Colon (tissue), 2 donors: ENCODE measurements around the gene IFFO2.
A peak's percentile ranks its signal among the peaks of the same experiment; 100 is the strongest.

Experiments used
- FAIRE-seq: peaks from 2 replicates; lab custom pipeline; 2012; peaks lifted over from hg19 to GRCh38; lab: Jason Lieb, UNC
- donor health status: control.
- donor health status: control.

IFFO2 gene

GRCh38 chr1:18919197-18919905 is 37.1 kb downstream of the IFFO2 start:
- no peak for FAIRE-seq

DNA sequence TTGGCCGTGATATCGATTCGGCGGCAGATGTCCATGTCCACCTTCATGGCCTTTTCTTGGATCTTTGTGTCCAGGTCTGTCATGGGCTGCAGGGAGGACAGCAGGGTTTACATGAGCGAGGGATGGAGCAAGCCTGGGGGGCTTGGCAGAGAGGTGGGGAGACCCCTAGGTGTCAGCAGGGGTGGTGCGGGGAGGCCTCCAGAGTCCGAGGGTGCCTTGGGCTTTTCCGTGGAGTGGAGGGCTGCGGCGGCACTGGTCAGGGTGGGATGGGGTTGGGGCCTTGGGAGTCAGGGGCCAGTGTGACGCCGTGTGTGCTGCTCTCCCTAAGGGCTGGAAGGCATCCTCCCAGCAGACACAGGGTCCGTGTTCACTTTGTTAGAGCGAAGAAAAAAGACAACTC is 38.1 kb downstream of the IFFO2 start:
- FAIRE-seq: no peak

DNA sequence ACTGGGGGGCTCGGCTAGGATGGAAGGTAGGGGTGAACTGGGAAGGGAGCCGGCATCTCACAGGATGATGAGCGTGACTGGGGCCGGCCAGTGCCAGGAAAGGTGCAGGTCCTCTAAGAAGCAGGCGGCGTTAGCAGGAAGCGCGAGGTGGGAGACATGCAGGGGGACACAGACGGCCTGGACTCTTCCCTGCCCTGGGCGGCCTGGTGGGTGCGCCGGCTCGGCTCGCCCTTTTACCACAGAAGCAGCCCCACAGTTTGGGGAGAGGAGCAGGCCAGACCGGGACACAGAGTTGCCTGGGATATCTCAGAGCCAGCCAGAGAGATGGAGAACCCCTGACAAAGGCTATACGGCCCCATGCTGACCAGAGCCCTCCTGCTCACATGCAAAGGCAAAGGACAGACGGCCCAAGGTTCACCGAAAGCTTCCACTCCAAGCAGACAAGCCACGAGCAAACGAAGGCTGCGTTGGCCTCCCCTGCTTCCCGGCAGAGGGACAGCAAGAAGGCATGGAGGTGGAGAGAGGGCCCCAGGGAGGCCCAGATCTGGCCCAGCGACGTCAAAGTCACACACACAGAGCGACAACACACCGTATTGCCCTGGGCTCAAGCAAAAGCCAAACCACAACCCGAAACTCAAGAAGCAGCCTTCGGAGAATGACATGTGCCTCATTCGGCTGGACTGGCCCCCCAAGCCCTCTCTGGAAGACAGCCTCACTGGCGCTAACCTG is 39.2 kb downstream of the IFFO2 start:
- FAIRE-seq: no peak

GRCh38 chr1:18915341-18915740 is 41.1 kb downstream of the IFFO2 start:
- FAIRE-seq: no peak

DNA sequence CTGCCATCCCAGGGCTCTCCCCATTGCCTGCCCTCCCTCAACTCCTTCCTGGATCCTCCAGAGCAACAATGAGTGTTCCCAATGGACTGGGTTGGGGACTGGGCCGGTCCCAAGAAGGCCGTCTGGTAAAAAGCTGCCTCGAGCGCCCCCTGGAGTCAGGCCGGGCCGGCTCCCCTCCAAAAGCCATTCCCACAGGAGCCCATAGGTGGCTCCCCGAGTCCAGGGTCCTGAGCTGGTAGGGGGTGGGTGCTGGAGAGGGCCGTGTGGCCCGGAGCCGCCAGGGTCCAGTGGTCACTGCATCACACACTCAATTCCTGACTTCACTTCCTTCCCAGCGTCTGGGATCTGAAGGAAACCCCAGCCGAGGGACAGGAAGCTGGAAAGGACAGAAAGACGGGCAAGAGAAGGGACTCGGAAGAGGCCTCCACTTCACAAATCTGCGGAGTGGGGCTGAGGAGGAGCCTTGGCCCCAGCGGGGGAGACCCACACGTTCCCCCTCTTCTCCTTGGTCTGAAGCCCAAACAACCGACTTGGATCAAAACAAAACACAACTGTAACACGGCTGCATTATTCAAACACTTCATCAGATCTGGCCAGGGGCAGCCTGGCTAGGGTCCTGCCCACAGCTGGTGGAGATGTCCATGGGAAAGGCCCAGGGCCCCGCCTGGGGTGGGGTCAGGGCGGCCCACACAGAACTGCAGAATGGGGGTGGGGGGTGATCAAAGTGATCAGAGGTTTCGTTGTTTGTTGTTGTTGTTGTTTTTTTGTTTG is 43.2 kb downstream of the IFFO2 start:
- FAIRE-seq: no peak

- no peak for FAIRE-seq
These were observed 43.9 kb downstream of the IFFO2 start for GRCh38 chr1:18912550-18912949.

- no peak for FAIRE-seq
These were observed 47.3 kb downstream of the IFFO2 start for GRCh38 chr1:18908911-18909771.

- FAIRE-seq: no peak
These were observed 48.3 kb downstream of the IFFO2 start for GRCh38 chr1:18907917-18908845.

DNA sequence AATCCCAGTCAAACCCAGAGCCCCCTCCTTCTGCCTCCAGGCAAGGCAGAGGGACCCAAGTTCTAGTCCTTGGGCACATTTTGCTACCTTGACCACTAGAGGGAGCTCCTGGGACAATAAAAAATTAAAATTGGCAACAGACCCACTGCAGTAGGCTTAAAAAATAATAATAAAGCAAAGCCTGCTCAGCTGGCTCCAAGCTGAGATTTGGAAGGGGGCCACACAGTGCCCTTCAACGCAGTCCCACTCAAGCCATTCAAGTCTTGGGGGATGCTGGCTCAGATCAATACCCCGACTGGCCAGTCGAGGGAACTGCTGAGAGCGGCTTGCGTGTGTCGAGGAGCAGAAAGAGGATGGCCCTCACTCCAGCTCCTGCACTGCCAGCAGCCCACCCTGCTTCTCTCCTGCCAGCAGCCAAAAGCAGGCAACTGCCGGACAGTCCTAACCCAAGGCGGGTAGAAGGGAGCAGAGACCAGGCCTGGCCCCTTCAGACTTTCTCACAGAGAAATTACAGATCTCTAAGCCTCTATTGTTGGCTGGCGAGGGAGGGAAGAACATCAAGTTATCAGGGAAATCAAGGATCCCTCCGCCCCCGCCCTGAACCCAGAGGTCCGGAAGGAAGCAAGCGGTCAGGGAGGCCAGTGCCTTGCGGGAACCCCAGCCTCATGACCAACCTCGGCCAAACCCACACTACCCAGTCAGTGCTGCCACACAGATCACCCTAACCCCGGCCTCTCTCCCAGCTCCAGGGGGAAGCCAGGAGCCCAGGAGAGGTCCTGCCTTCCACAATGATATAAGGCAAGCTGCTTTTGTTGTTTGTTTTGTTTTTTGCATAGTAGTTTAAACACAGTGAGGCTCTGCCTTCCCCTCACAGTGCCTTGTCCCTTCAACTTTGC is 49.2 kb downstream of the IFFO2 start:
- FAIRE-seq: no peak

DNA sequence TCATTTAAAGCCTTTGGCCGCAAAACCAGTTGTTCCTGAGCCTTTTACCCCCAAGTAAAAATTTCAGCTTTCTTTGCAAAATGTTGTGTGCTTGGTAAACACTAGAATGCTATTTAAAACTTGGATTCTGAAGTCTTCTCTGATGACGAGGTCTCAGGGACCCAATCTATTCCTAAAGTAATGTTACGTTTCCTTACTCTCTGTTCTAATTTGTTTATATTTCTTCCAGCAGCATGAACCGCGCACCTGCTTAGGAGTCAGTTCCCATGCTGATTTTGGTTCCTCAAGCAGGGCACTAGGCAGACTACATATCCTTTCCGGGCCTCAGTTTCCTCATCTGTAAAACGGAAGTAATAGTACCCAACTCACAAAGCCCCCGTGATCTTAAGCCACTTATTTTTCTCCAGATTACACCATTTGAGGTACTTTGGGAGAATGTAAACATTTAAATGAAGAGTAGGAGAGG is 53.2 kb downstream of the IFFO2 start:
- FAIRE-seq: no peak

GRCh38 chr1:18902523-18903290 is 53.8 kb downstream of the IFFO2 start, which contains the start of gene ALDH4A1:
TSS of gene ALDH4A1 (minus strand) at chr1:18902555. CDS start at chr1:18902523, 32 bp downstream.
- peak; percentile 87 for FAIRE-seq

GRCh38 chr1:18901952-18902522 is 54.4 kb downstream of the IFFO2 start:
- no peak for FAIRE-seq

GRCh38 chr1:18901147-18901951 is 55.1 kb downstream of the IFFO2 start:
- no peak for FAIRE-seq

GRCh38 chr1:18900303-18900841 is 56.1 kb downstream of the IFFO2 start:
- no peak for FAIRE-seq

DNA sequence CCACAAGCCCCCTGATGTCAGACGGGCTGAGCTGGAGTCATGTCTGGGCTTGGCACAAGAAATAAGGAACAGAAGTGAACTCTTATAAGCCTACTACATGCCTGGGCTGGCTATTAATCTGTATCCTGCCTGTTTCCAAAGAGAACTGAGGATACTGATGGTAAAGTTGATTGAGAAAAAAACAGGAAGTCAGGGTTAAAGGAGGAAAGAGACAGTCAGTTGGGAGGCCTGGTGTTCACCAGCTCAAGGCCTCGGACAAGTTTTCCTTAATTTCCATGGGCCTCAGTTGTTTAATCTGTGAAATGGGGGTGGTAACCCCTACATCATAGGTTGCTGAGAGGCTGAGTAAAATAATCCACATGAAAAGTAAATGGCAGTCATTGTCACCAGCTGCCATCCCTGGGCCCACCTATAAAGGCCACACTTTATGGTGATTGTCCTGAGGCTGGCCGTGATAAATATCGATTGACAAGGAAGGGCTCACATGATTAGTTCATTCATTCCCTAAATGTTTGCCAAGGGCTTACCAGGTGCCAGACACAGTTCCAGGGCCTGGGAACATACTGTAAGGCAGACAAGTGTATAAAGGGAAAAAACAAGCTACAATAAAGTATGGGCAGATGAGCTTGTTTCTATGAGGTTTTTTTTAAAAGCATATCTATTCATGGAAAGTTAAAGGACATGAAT is 57.0 kb downstream of the IFFO2 start:
- no peak for FAIRE-seq

DNA sequence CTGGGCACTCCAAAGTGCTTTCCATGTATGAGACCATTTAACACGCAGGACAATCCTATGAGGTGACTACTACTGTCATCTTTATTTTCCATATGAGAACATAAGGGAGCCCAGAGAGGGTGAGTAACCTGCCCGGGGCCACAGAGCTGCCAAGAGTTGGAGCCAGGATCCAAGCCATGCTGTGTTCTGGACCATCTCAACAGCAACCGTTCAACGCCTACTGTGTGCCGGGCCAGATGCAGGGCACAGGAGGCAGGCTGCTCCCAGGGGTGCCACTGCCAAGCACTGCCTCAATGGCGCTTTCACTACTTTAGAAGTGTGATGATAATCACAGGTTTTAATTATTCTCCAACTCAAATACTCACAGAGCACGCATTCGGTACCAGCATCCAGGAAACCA is 57.9 kb downstream of the IFFO2 start:
- FAIRE-seq: no peak

DNA sequence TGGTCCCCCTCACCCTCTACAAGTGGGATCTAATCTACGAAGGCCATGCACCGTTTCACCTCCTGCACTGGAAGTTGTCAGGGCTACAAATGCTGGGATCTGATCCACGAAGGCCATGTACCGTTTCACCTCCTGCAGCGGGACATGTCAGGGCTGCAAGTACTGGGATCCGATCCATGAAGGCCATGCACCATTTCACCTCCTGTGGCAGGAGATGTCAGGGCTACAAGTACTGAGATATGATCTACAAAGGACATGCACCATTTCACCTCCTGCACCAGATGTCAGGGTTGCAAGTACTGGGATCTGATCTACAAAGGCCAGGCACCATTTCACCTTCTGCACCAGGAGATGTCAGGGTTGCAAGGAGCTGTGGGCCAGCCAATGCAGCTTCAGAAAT is 61.2 kb downstream of the IFFO2 start:
- no peak for FAIRE-seq
